Measurements from ENCODE around the gene CAMK2G.

GRCh38 chr10:73850863-73851461 lies 23.4 kb downstream of the CAMK2G start:
- TF ChIP-seq POLR2AphosphoS5 (IDR thresholded peaks at IDR 0.05; ENCODE audit: low read depth, low read length) (no peak), REST (IDR thresholded peaks at IDR 0.05; ENCODE audit: insufficient read depth in 1 of 2, low read depth in 2 of 2, low read length in 2 of 2) (no peak), TAF1 (IDR thresholded peaks at IDR 0.05; ENCODE audit: borderline replicate concordance, insufficient read depth, low read length) (no peak), SIN3A (IDR thresholded peaks at IDR 0.05; ENCODE audit: borderline replicate concordance, insufficient read depth, low read length) (no peak), FOXP2 (optimal IDR thresholded peaks at IDR 0.05; ENCODE audit: borderline replicate concordance, extremely low read depth, extremely low read length, insufficient read depth) (no peak)
